GM19193 (cell line): ENCODE results near the gene IL17A.

Experiments used
- POLR2A ChIP-seq: IDR thresholded peaks from 4 replicates; pipeline ENCODE4 v1.6.1; 2011; ENCODE audit not compliant: insufficient read depth, insufficient read length; ENCODE audit errors: extremely low read depth

Gene IL17A

DNA sequence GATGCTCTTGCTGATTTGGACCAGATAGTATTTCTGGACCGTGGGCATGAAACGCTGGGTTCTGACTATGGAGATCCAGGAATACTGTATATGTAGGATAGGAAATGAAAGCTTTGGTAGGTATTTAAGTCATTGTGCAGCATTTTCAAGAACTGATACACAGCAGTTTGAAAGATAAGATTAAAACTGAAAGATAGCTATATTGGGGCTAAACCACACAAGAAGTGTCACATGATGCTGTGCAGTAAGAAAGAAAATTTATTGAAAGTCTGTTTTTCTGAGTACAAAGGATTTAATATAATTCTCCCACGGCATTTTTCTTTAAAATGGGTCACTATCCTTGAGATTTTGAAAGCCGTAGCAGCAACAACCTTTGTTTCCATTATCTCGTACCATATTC lies 305 bp downstream of the IL17A start:
- TF ChIP-seq POLR2A, result no peak

DNA sequence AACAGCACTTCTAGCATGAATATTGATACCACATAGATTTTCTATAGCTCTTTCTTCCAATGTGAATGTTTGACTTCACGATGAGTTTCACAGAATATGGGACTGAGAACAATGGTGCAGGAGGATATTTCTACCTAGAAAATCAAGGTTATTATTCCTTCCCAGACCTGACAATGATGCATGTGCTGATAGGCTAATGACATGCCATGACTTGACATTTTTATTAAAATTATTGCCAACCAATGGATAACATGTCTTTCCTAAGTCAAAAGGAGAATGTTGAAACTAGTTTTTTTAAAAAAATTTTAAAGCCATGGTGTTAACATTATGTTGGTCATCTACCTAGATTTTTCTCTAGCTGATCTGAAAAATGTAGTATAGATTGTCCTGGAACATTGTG lies 923 bp downstream of the IL17A start:
- TF ChIP-seq POLR2A, result no peak

DNA sequence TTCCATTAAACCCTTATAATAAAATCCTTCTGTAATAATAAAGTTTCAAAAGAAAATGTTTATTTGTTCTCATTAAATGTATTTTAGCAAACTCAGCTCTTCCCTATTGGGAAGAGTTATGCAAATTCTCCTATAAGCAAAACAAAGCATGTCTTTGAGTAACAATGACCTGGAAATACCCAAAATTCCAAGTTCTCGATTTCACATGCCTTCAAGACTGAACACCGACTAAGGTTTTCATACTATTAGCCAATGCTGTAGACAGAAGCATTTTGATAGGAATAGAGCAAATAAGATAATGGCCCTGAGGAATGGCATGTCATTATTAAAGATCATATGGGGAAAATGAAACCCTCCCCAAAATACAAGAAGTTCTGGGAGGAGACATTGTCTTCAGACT lies 3.8 kb downstream of the IL17A start:
- no peak for TF ChIP-seq POLR2A

DNA sequence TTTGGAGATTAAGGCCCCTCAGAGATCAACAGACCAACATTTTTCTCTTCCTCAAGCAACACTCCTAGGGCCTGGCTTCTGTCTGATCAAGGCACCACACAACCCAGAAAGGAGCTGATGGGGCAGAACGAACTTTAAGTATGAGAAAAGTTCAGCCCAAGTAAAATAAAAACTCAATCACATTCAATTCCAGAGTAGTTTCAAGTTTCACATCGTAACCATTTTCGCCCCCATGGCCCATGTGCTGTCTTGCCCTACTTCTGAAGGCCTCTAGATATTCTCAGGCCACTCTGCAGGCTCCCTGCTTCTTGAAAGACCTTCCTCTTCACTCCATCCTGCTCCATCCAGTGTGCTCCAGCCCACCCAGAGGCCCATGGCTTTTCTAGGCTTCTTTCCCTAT lies 4.2 kb downstream of the IL17A start:
- TF ChIP-seq POLR2A, result no peak

DNA sequence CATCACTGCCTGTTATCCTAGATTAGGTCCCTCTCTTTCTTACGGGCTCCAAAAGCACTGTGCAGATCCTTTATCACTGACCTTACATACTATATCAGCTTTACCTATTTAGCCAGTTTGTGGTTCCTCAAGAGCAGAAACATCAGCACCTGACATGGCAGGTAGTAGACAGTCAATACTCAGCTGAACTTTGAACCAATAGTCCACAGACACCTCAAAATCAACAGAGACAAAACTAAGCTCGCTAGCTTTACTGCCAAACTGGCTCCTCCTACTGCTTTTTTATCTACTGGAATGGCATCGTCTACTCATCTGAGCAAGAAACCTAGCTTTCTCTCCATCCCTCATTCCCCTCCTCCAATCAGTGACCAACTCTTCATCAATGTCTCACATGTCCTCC lies 5.6 kb downstream of the IL17A start:
- no peak for TF ChIP-seq POLR2A

DNA sequence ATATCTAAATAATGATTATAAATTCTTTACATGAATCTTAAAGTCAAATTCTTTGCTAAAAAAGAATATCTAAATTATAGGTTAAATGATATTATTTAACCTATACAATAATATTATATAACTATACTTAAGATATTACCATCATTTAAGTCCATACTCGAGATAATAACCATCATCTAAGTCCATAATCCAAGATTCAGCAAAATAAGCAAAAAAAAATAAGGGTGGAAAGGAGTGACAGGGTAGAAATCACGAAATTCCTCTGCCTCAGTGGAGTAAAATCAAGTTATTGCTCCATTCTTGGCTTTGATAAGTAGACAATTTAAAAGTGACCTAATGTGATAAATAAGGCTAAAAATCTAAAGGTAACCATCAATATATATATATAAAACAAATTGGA lies 9.7 kb downstream of the IL17A start:
- TF ChIP-seq POLR2A, result no peak

DNA sequence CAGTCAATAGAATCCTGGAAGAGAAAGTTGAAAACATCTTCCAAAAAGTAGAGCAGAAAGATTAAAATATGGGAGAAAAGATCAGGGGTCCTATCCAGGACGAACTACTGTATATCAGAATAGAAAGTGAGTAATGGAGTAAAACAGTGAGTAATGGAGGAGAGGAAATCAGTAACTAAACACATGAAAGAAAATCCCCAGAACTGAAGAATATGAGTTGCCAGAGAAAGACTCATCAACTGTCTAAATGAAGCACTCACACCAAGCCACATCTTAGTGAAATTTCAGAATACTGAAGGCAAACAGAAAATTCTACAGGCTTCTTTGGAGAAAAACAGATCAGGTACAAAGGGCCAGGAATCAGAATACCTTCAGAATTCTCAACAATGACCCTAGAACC lies 14.9 kb downstream of the IL17A start:
- TF ChIP-seq POLR2A, result no peak

DNA sequence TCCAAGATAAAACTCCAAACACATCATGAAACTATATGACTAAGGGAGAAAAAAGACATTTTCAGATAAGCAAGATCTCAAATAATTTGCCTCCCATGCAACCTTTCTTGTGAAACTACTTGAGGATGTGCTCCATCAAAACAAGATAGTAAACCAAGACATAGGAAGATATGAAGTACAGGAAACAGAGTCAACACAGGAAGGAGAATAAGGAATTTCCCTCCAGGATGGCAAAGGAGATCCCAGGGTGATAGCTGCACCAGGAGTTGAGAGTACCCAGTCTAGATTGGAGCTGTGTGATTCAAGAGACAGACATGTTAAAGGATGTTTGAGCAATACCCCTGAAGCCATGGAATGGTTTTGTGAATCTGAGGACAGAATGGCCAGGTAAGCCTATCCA lies 15.3 kb downstream of the IL17A start:
- TF ChIP-seq POLR2A, result no peak

DNA sequence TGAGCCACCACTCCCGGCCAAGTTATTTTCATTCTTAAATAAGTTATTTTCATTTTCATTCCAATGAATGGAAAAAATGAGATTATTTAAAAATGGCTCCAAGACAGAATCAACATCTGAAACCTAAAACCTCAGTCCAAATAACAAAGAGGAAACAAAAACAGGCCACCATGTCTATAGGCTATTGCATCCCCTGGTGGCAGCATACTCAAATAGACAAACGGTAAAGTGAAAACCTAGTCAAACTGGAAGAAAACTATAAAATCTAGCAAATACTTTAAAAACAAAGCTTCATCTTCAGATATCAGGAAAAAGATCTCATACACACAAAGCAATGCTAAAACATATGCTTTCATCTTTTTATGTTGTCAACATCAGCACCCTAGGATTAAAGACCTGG lies 20.9 kb downstream of the IL17A start:
- TF ChIP-seq POLR2A, result no peak

DNA sequence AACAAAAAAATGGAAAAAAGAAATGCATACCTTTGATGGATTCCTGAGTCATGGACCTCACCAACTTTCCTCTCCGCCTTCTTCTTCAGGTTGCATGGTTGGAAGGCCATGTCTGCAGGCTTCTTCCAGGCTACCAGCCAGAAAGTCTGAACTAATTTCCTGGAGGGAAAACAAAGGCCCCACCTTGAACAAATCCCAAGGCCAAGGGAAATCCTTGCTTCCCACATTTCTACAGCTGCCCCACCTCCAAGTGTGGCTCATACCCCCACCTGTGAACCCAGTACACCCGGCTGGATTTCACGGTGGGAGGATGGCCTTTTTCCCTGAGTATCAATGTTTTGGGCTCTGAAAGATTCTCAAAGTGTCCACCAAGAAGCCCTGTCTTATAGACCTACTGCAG lies 22.4 kb downstream of the IL17A start:
- no peak for TF ChIP-seq POLR2A

DNA sequence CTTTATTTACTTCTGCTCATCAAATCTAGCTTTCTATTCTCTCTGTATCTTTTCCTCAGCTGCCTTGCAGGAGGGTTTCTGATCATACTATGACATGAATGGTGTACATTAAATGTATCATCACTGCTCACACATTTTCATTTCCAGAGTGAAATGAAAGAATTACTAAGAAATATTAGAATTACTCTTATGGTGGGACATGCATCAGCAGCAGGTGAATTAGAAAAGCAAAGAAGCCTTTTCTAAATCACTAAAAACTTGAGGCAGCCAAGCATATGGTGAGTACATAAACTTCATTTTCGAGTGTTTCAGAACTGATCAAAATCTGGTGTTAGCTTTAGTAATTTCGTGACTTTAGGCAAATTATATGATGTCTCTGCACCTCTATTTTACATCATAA lies 23.6 kb downstream of the IL17A start:
- no peak for TF ChIP-seq POLR2A

DNA sequence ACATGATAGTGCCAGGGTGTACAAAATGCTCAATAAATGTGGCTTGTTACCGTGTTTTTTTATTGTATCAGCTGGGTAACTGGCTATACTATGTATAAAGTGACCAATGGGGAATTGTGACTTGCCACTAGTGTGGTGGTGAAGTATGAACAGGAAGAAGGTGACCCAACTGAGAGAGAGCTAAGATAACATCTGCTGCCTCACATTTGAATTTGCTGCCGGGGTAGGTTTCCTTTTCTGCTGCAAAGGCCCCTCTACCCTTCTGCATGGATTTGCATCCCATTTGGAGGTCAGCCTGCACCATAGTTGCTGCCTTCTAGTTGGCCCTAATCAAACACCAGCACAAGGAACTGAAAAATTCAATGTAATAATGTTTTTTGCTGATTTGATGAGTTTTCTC lies 24.1 kb downstream of the IL17A start:
- TF ChIP-seq POLR2A, result no peak

DNA sequence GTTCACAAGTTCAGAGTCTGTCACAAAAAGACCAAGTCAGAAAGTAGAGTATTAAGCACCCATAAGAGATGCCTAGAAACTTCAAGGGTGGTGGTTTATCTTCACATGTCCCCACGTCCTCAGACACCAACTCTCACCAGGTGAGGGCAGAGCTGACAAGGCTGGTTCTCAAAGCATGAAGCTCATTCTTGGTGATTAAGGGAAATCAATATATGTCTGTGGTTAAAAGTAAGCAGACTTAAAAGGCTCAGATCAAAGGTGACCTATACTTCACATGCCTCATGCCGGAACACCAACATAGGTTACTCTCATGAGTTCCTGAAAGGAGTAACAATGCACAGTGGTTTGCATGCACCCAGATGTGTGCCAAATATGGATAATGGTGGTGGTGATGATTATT lies 27.0 kb downstream of the IL17A start:
- TF ChIP-seq POLR2A, result no peak

DNA sequence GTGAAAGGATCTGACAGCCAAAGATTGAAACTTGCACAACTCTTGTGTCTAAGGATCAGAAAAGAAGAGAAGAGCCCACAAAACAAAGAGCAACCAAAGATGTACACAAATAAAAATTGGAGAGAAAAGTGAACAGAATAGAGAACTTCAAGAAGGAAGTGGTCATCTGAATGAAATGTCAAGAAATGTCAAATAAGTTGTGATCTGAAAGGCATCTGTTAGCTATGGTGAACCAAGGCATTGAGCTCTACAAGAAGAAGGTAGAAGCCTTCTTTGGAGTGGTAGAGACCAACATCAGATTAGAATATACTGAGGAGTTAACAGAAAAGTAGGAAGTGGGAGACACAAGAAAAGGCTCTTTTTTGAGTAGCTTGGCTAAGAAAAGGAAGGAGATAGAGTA lies 29.6 kb downstream of the IL17A start:
- TF ChIP-seq POLR2A, result no peak

DNA sequence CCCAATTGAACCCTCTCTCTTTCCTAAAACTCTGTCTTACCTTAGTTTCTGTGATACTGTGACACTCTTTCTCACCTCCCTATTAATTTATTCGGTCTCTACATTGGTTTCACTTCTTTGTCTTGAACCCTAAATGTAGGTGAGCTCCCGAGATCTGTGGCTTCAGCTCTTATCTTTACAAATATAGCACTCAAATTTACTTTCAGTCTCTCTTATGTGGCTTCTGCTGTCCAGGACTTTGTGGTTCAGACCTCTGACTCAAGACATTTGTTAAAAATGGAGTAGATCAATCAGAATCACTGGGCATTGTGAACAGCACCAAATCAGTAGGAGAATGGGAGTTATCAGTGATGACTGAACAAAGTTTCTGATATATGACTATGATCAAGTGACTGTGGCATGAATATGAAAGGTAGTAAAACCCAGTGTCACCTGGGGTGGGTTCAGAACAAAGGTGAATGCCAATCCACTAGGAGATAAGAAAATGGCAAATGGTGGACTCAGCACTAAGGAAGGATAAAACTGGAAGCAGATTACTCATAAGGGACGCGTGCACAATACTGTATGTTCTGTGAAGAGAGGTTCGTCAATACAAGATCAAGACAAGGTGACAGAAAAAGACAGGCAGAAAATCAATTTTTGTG lies 30.9 kb downstream of the IL17A start:
- no peak for TF ChIP-seq POLR2A

DNA sequence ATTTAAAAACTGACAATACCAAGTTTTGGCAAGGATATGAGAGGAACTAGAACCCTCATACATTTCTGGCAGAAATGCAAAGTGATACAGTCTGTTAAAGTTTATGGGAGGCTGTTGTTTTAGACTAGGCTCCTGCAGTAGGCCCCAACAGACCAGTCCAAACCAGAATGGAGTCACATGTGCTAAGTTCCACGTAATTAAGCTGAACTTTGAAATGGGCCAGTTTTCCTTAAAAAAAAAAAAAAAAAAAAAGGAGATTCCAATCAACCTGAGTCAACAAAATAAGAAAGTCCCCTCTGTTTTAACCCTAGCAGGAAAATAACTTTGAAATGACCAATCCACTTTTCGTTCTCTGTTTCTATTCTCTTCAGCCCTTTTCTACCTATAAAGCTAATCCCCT lies 31.6 kb downstream of the IL17A start:
- no peak for TF ChIP-seq POLR2A

DNA sequence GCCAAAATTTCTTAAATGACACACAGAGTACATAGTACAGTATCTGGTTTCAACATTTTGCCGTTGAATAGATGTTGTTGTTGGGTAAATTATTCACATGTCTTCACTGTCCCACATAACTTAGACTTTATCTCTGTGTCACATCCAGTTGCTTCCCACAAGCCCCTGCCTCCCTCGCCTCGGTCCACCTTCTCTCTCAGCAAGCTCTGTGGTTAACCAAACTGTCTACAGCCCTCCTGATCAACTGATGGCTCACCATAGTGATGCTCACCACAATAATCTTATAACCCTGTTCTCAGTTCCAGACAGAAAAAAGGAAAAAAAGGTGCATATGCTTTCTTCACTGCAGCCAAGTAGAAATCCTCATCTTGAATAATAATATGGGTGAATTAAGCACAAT lies 35.1 kb downstream of the IL17A start:
- TF ChIP-seq POLR2A, result no peak

DNA sequence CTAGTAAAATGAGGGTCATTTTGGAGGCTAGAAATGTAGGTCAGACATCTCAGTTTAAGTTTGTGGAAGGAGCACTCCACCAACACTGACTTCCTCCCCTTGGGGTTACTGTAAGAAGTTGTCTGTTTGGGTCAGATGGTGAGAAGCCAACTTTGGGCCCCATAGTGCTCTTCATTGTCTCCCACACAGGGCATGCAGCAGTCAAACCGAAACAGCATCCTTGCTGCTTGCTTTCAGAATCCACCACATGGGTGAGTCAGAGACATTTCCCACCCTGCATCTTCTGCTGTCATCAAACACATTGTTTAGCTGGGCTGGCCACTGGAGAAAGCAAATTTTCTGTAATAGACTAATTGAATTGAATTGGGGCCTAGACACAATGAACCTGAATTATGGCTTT lies 41.3 kb downstream of the IL17A start:
- TF ChIP-seq POLR2A, result no peak

DNA sequence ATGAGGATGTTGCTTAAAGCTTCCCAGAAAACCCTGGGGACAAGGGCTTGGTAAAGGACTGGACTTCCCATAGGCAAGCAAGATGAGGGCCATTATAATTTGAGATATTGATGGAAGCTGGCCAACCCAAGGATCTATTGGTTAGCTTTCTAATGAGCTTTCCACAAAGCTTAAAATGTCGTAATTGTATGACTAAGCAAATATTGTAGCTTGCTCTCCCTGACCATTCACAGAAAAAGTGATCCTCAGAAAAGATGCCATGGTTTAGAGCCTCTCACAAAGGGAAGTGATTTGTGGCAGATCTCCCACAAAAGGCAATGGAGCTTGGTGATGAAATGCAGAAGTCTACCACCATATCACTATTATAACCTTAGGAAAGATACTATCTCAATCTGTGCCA lies 44.5 kb downstream of the IL17A start:
- TF ChIP-seq POLR2A, result no peak
